GM18519 (cell line): ENCODE measurements around the gene ANKRD33B.
"Not testable (repeated sequence)": the region's sequence is repeated elsewhere in the genome, so short reads cannot be mapped to it uniquely, and the experiment has no call there.

Experiments
- ATAC-seq: cut with Tn5 transposase; IDR thresholded peaks from one replicate; pipeline ENCODE4 v1.9.1; 2021; ENCODE audit warnings: mild to moderate bottlenecking, moderate library complexity; ENCODE audit not compliant: unreplicated experiment, low FRiP score

Gene ANKRD33B

GRCh38 chr5:10632110-10632761 is 68.4 kb downstream of the ANKRD33B start:
- ATAC-seq: peak; percentile 22

GRCh38 chr5:10633271-10634049 is 69.6 kb downstream of the ANKRD33B start:
- ATAC-seq: no peak

GRCh38 chr5:10634050-10634449 is 70.2 kb downstream of the ANKRD33B start:
- ATAC-seq: no peak

GRCh38 chr5:10634562-10634961 is 70.7 kb downstream of the ANKRD33B start:
- ATAC-seq: no peak

GRCh38 chr5:10635257-10635866 is 71.5 kb downstream of the ANKRD33B start:
- ATAC-seq: peak; percentile 60

GRCh38 chr5:10635867-10636350 is 72.0 kb downstream of the ANKRD33B start:
- ATAC-seq: peak; percentile 2

- no peak for ATAC-seq
Measured at GRCh38 chr5:10636363-10637142, 72.7 kb downstream of the ANKRD33B start.

GRCh38 chr5:10637944-10638343 is 74.1 kb downstream of the ANKRD33B start:
- no peak for ATAC-seq

- ATAC-seq: not testable (repeated sequence)
Measured at GRCh38 chr5:10638723-10639122, 74.9 kb downstream of the ANKRD33B start.

GRCh38 chr5:10639846-10640368 is 76.0 kb downstream of the ANKRD33B start:
- no peak for ATAC-seq

- no peak for ATAC-seq
Measured at GRCh38 chr5:10642367-10642766, 78.5 kb downstream of the ANKRD33B start.

GRCh38 chr5:10644192-10644591 is 80.3 kb downstream of the ANKRD33B start:
- ATAC-seq: no peak

- no peak for ATAC-seq
Measured at GRCh38 chr5:10645146-10645545, 81.3 kb downstream of the ANKRD33B start.

- ATAC-seq: no peak
Measured at GRCh38 chr5:10645671-10646070, 81.8 kb downstream of the ANKRD33B start.

- ATAC-seq: no peak
Measured at GRCh38 chr5:10647640-10648039, 83.8 kb downstream of the ANKRD33B start.

GRCh38 chr5:10648806-10649665 is 85.2 kb downstream of the ANKRD33B start:
- no peak for ATAC-seq

GRCh38 chr5:10649666-10650380 is 86.0 kb downstream of the ANKRD33B start:
- no peak for ATAC-seq

GRCh38 chr5:10652151-10652550 is 88.3 kb downstream of the ANKRD33B start:
- no peak for ATAC-seq

GRCh38 chr5:10652606-10653005 is 88.7 kb downstream of the ANKRD33B start:
- no peak for ATAC-seq
